CD8-positive, alpha-beta memory T cell (primary cell): ENCODE data around the gene TSPEAR. TPM values are rescaled to one million over a fixed set of nuclear protein-coding genes. Genes with fewer than 3 reads are reported as not detected.
"Not testable (repeated sequence)": the region's sequence is repeated elsewhere in the genome, so short reads cannot be mapped to it uniquely, and the experiment has no call there.

Experiments
- CTCF ChIA-PET: fragments of 350-600 bp; sonication (Branson Sonifier 250); formaldehyde crosslinking; loops from one replicate; lab custom pipeline; 2021; ENCODE audit warnings: antibody characterized with exemption; lab: Charles Lee
- POLR2A ChIA-PET: fragments of 350-600 bp; sonication (Branson Sonifier 250); formaldehyde crosslinking; loops from one replicate; lab custom pipeline; 2021; ENCODE audit warnings: antibody characterized with exemption; lab: Charles Lee
- DNase-seq, 5 donors: peaks; one replicate each; pipeline versions ENCODE4 v3.0.0 to v3.0.0-alpha.2; 2020 to 2022; ENCODE audit warnings: mixed read lengths in 1 of 5
- H3K27ac ChIP-seq: one replicate; pipeline ENCODE4 v1.7.0; 2013; ENCODE audit warnings: low read depth, mild to moderate bottlenecking, low read length, moderate library complexity
- H3K27me3 ChIP-seq: 2 replicates; pipeline ENCODE4 v1.7.0; 2013; ENCODE audit warnings: low read length, mild to moderate bottlenecking; ENCODE audit not compliant: insufficient read depth, poor library complexity, severe bottlenecking
- H3K36me3 ChIP-seq: 2 replicates; pipeline ENCODE4 v1.7.0; 2013; ENCODE audit warnings: mild to moderate bottlenecking, low read length, moderate library complexity; ENCODE audit not compliant: insufficient read depth
- H3K4me1 ChIP-seq: 2 replicates; pipeline ENCODE4 v1.7.0; 2013; ENCODE audit warnings: mild to moderate bottlenecking, low read length, moderate library complexity; ENCODE audit not compliant: insufficient read depth
- H3K4me3 ChIP-seq: 2 replicates; pipeline ENCODE4 v1.7.0; 2013; ENCODE audit warnings: mild to moderate bottlenecking, low read length
- H3K9me3 ChIP-seq: 2 replicates; pipeline ENCODE4 v1.7.0; 2013; ENCODE audit warnings: mild to moderate bottlenecking, low read length
- H3K27ac Mint-ChIP-seq, 8 donors: one replicate each; pipeline ENCODE4 v1.8.0; 2020 to 2021; ENCODE audit warnings: mixed read lengths in 8 of 8, mild to moderate bottlenecking in 6 of 8, inconsistent platforms in 3 of 8, moderate library complexity in 3 of 8
- H3K27me3 Mint-ChIP-seq, 2 donors: one replicate each; pipeline ENCODE4 v1.8.0; 2020 to 2021; ENCODE audit warnings: mixed read lengths in 2 of 2, mild to moderate bottlenecking in 1 of 2, moderate library complexity in 1 of 2
- H3K36me3 Mint-ChIP-seq, 3 donors: one replicate each; pipeline ENCODE4 v1.8.0; 2020 to 2021; ENCODE audit warnings: mixed read lengths in 3 of 3, inconsistent platforms in 1 of 3, mild to moderate bottlenecking in 1 of 3
- H3K4me1 Mint-ChIP-seq, 3 donors: one replicate each; pipeline ENCODE4 v1.8.0; 2020 to 2021; ENCODE audit warnings: mixed read lengths in 3 of 3, inconsistent platforms in 1 of 3, mild to moderate bottlenecking in 1 of 3
- H3K4me3 Mint-ChIP-seq, 7 donors: one replicate each; pipeline ENCODE4 v1.8.0; 2020 to 2021; ENCODE audit warnings: mixed read lengths in 7 of 7, mild to moderate bottlenecking in 6 of 7, moderate library complexity in 4 of 7, inconsistent platforms in 2 of 7
- H3K9me3 Mint-ChIP-seq, 5 donors: one replicate each; pipeline ENCODE4 v1.8.0; 2020 to 2022; ENCODE audit warnings: mixed read lengths in 5 of 5, mild to moderate bottlenecking in 3 of 5, moderate library complexity in 2 of 5, inconsistent platforms in 1 of 5
- polyA plus RNA-seq: library from polyadenylated mRNA; unstranded; fragments of 300-500 nt; fragmentation: Illumina TruSeq; gene quantifications from one replicate; pipeline ENCODE4 v1.2.3, GENCODE V29; 2021
- total RNA-seq, 2 experiments: library from RNA; stranded (reverse); gene quantifications; one replicate each; pipeline ENCODE4 v1.2.3, GENCODE V29; 2021

The TSPEAR gene
- total and polyA plus RNA-seq, 3 experiments from 2014 or later: 0.05 TPM; not detected in 2

- Mint-ChIP-seq H3K4me3 (no peak overlapping the region), H3K36me3 (peaks cover under 1 to 20% (median 4%) of the 10 kb centered on the region in 3 donors)
- CTCF ChIA-PET: no interaction called here
These were observed 158.7 kb downstream of the TSPEAR start for GRCh38 chr21:44552681-44553080.

GRCh38 chr21:44552136-44552535, 159.2 kb downstream of the TSPEAR start:
- POLR2A ChIA-PET: no interaction called here
- Mint-ChIP-seq H3K27ac (no peak overlapping the region), H3K9me3 (peaks cover 9 to 19% (median 12%) of the 10 kb centered on the region in 5 donors), H3K27me3 (peaks cover 1 to 8% of the 10 kb centered on the region in 2 donors), H3K4me1 (peaks cover 19 to 25% (median 24%) of the 10 kb centered on the region in 3 donors), H3K4me3 (no peak overlapping the region), H3K36me3 (peaks cover 5 to 25% (median 6%) of the 10 kb centered on the region in 3 donors)
- no peak overlapping the region for H3K4me3 ChIP-seq
- H3K36me3 ChIP-seq: no peaks in the 10 kb centered on the region
- H3K27me3 ChIP-seq: no peaks in the 10 kb centered on the region
- CTCF ChIA-PET: no interaction called here
- H3K27ac ChIP-seq: no peak overlapping the region
- peaks cover 15% of the 10 kb centered on the region for H3K4me1 ChIP-seq
- H3K9me3 ChIP-seq: no peaks in the 10 kb centered on the region
- DNase-seq: no peak

More at GRCh38 chr21:44552681-44553080, 158.7 kb downstream of the TSPEAR start:
- H3K27me3 Mint-ChIP-seq: peaks cover 1 to 8% of the 10 kb centered on the region in 2 donors
- H3K9me3 ChIP-seq: no peaks in the 10 kb centered on the region
- no peak overlapping the region for H3K27ac ChIP-seq
- H3K36me3 ChIP-seq: no peaks in the 10 kb centered on the region
- H3K27me3 ChIP-seq: no peaks in the 10 kb centered on the region
- H3K4me1 Mint-ChIP-seq: peaks cover 14 to 19% (median 18%) of the 10 kb centered on the region in 3 donors
- H3K4me3 ChIP-seq: no peak overlapping the region
- no peak for DNase-seq
- H3K4me1 ChIP-seq: peaks cover 9% of the 10 kb centered on the region
- peaks cover 4 to 14% (median 7%) of the 10 kb centered on the region in 5 donors for H3K9me3 Mint-ChIP-seq
- POLR2A ChIA-PET: no interaction called here
- peak overlapping the region in 1 of 8 donors; percentile 55 for H3K27ac Mint-ChIP-seq

GRCh38 chr21:44551340-44551961, 159.9 kb downstream of the TSPEAR start, which contains the start of gene KRTAP10-2:
Gene KRTAP10-2 (minus strand): TSS chr21:44551505. CDS start chr21:44551458, 47 bp downstream.
- POLR2A ChIA-PET: no interaction called here
- Histone ChIP-seq H3K4me3 (no peak within 1 kb of the TSS), H3K36me3 (no peaks in the 10 kb centered on the region), H3K27ac (no peak within 1 kb of the TSS), H3K9me3 (peaks cover 6% of the 10 kb centered on the region), H3K4me1 (peaks cover 21% of the 10 kb centered on the region), H3K27me3 (no peaks in the 10 kb centered on the region)
- Mint-ChIP-seq H3K9me3 (peaks cover 14 to 26% (median 17%) of the 10 kb centered on the region in 5 donors), H3K27me3 (peaks cover 3 to 8% of the 10 kb centered on the region in 2 donors), H3K36me3 (peaks cover 5 to 32% (median 12%) of the 10 kb centered on the region in 3 donors), H3K4me1 (peaks cover 26 to 30% (median 30%) of the 10 kb centered on the region in 3 donors), H3K27ac (peak within 1 kb of the TSS in 2 of 8 donors; percentile 38 to 68), H3K4me3 (no peak within 1 kb of the TSS)
- DNase-seq: no peak
- CTCF ChIA-PET: no interaction called here

GRCh38 chr21:44550807-44551206, 160.6 kb downstream of the TSPEAR start:
- Mint-ChIP-seq H3K36me3 (peaks cover 5 to 35% (median 13%) of the 10 kb centered on the region in 3 donors), H3K4me3 (no peak overlapping the region), H3K27me3 (peaks cover 3 to 7% of the 10 kb centered on the region in 2 donors), H3K4me1 (peaks cover 26 to 31% (median 30%) of the 10 kb centered on the region in 3 donors), H3K27ac (peak overlapping the region in 2 of 8 donors; percentile 38 to 68), H3K9me3 (peaks cover 16 to 31% (median 19%) of the 10 kb centered on the region in 5 donors)
- H3K4me3 ChIP-seq: no peak overlapping the region
- H3K9me3 ChIP-seq: peaks cover 6% of the 10 kb centered on the region
- ChIA-PET POLR2A (no interaction called here), CTCF (no interaction called here)
- DNase-seq: no peak
- H3K4me1 ChIP-seq: peaks cover 21% of the 10 kb centered on the region
- H3K27me3 ChIP-seq: no peaks in the 10 kb centered on the region
- H3K27ac ChIP-seq: no peak overlapping the region
- H3K36me3 ChIP-seq: no peaks in the 10 kb centered on the region

GRCh38 chr21:44550285-44550684, 161.1 kb downstream of the TSPEAR start:
- H3K9me3 ChIP-seq, H3K4me3 ChIP-seq, CTCF ChIA-PET, H3K27me3 ChIP-seq, POLR2A ChIA-PET, H3K36me3 ChIP-seq, H3K27ac Mint-ChIP-seq, H3K27ac ChIP-seq, DNase-seq, H3K4me3 Mint-ChIP-seq, H3K27me3 Mint-ChIP-seq: not testable (repeated sequence)
- H3K4me1 Mint-ChIP-seq: peaks cover 29 to 35% (median 30%) of the 10 kb centered on the region in 3 donors
- H3K9me3 Mint-ChIP-seq: peaks cover 21 to 37% (median 23%) of the 10 kb centered on the region in 5 donors
- H3K4me1 ChIP-seq: peaks cover 21% of the 10 kb centered on the region
- peaks cover 5 to 40% (median 16%) of the 10 kb centered on the region in 3 donors for H3K36me3 Mint-ChIP-seq

- Mint-ChIP-seq H3K9me3 (peaks cover 21 to 38% (median 25%) of the 10 kb centered on the region in 5 donors), H3K36me3 (peaks cover 5 to 40% (median 16%) of the 10 kb centered on the region in 3 donors), H3K27ac (no peak overlapping the region), H3K4me1 (peaks cover 29 to 35% (median 30%) of the 10 kb centered on the region in 3 donors), H3K4me3 (no peak overlapping the region), H3K27me3 (peaks cover 2 to 3% of the 10 kb centered on the region in 2 donors)
- ChIA-PET POLR2A (no interaction called here), CTCF (interaction anchor here (3.0 kb wide), 1 partner anchor 40 kb away, joined by 16 read pairs; no protein-coding TSS in a partner anchor)
- Histone ChIP-seq H3K27me3 (no peaks in the 10 kb centered on the region), H3K4me1 (peaks cover 21% of the 10 kb centered on the region), H3K36me3 (no peaks in the 10 kb centered on the region), H3K9me3 (peaks cover 6% of the 10 kb centered on the region), H3K27ac (no peak overlapping the region), H3K4me3 (no peak overlapping the region)
- DNase-seq: no peak
These were observed 161.7 kb downstream of the TSPEAR start for GRCh38 chr21:44549525-44550211.

GRCh38 chr21:44548922-44549321, 162.4 kb downstream of the TSPEAR start:
- H3K27me3 Mint-ChIP-seq: peaks cover 0 to 4% of the 10 kb centered on the region in 2 donors
- peaks cover 21 to 40% (median 25%) of the 10 kb centered on the region in 5 donors for H3K9me3 Mint-ChIP-seq
- no peak for DNase-seq
- Histone ChIP-seq H3K27ac (no peak overlapping the region), H3K36me3 (no peaks in the 10 kb centered on the region), H3K9me3 (peaks cover 6% of the 10 kb centered on the region), H3K27me3 (no peaks in the 10 kb centered on the region), H3K4me1 (peaks cover 21% of the 10 kb centered on the region), H3K4me3 (no peak overlapping the region)
- H3K4me3 Mint-ChIP-seq: peak overlapping the region in 1 of 7 donors; percentile 29
- H3K4me1 Mint-ChIP-seq: peaks cover 29 to 35% (median 30%) of the 10 kb centered on the region in 3 donors
- ChIA-PET POLR2A (no interaction called here), CTCF (interaction anchor here (3.0 kb wide), 1 partner anchor 39 kb away, joined by 16 read pairs; no protein-coding TSS in a partner anchor)
- H3K27ac Mint-ChIP-seq: peak overlapping the region in 2 of 8 donors; percentile 7 to 80
- peaks cover 5 to 40% (median 16%) of the 10 kb centered on the region in 3 donors for H3K36me3 Mint-ChIP-seq
